Spleen (tissue), 11 donors: ENCODE measurements around the gene TSFM. TPM values are rescaled to one million over a fixed set of nuclear protein-coding genes. Genes with fewer than 3 reads are reported as not detected.
"Not testable (repeated sequence)": the region's sequence is repeated elsewhere in the genome, so short reads cannot be mapped to it uniquely, and the experiment has no call there.

Experiments used
- DNase-seq: peaks from one replicate; pipeline ENCODE4 v3.0.0-alpha.2; 2020
- H3K27ac ChIP-seq, 8 donors: fragments of 200-600 bp; sonication (generic) in 7 of 8; 1 replicate in 4 of 8; 2 replicates in 4 of 8; pipeline versions ENCODE4 v1.5.0 to v1.8.0; 2016 to 2021; ENCODE audit warnings: inconsistent platforms in 4 of 8, mild to moderate bottlenecking in 4 of 8, moderate library complexity in 1 of 8
- H3K27me3 ChIP-seq, 7 donors: fragments of 200-600 bp; sonication (generic) in 6 of 7; replicated peaks in 1 of 7; 1 replicate in 4 of 7; 2 replicates in 3 of 7; pipeline versions ENCODE4 v1.5.0 to v1.8.0; 2016 to 2021; ENCODE audit warnings: inconsistent platforms in 3 of 7, mild to moderate bottlenecking in 1 of 7
- H3K36me3 ChIP-seq, 6 donors: fragments of 200-600 bp; sonication (generic) in 5 of 6; 1 replicate in 4 of 6; 2 replicates in 2 of 6; pipeline versions ENCODE4 v1.5.0 to v1.8.0; 2016 to 2021; ENCODE audit warnings: inconsistent platforms in 2 of 6
- H3K4me1 ChIP-seq, 6 donors: fragments of 200-600 bp; sonication (generic) in 5 of 6; 1 replicate in 3 of 6; 2 replicates in 3 of 6; pipeline versions ENCODE4 v1.5.0 to v1.8.0; 2016 to 2021; ENCODE audit warnings: inconsistent platforms in 3 of 6
- H3K4me3 ChIP-seq, 8 donors: fragments of 200-600 bp; sonication (generic) in 7 of 8; 1 replicate in 4 of 8; 2 replicates in 4 of 8; pipeline versions ENCODE4 v1.5.0 to v1.8.0; 2016 to 2021; ENCODE audit warnings: inconsistent platforms in 4 of 8, mild to moderate bottlenecking in 4 of 8, moderate library complexity in 2 of 8
- H3K9me3 ChIP-seq, 8 donors: fragments of 200-600 bp; sonication (generic) in 7 of 8; 1 replicate in 4 of 8; 2 replicates in 4 of 8; pipeline versions ENCODE4 v1.5.0 to v1.8.0; 2016 to 2021; ENCODE audit warnings: inconsistent platforms in 4 of 8
- CTCF ChIP-seq, 11 experiments: fragments of 200-600 bp in 7 of 11; fragments of 450-650 bp in 4 of 11; sonication (generic) in 4 of 11; IDR thresholded peaks in 8 of 11; conservative IDR thresholded peaks in 3 of 11; 1 replicate in 7 of 11; 2 replicates in 4 of 11; pipeline versions ENCODE4 v1.4.0 to v1.8.0; 2016 to 2021; ENCODE audit warnings: antibody characterized with exemption in 11 of 11, inconsistent platforms in 4 of 11, mild to moderate bottlenecking in 1 of 11
- POLR2A ChIP-seq, 3 donors: fragments of 450-650 bp; IDR thresholded peaks; one replicate each; pipeline ENCODE4 v1.5.1; 2017; ENCODE audit warnings: antibody characterized with exemption in 3 of 3, mild to moderate bottlenecking in 1 of 3
- POLR2AphosphoS5 ChIP-seq, 3 donors: sonication (generic); formaldehyde crosslinking; IDR thresholded peaks; one replicate each; pipeline ENCODE4 v1.5.1; 2017; ENCODE audit warnings: antibody characterized with exemption in 3 of 3
- WGBS, 5 donors: extraction: QIAGEN DNeasy Blood & Tissue Kit in 3 of 5; methylation state at CpG; one replicate each; pipeline versions ENCODE4 v1.1.5 to v1.1.7; 2013 to 2018; 5-methylcytosine and 5-hydroxymethylcytosine counted together
- intact Hi-C: fragments of 100-400 bp; cut with DNase I; formaldehyde crosslinking; loops from one replicate; pipeline ENCODE4 v1.15.0; 2023; ENCODE audit warnings: low total_unique reads
- polyA plus RNA-seq, 3 donors: library from polyadenylated mRNA; stranded (reverse); fragments of 200-250 nt; gene quantifications; one replicate each; pipeline ENCODE4 v1.2.1, GENCODE V29; 2013
- total RNA-seq, 7 donors: library from RNA; depleted of rRNA in 3 of 7; stranded (reverse); fragments of >200 nt in 3 of 7; fragmentation: NEBNext Ultra II Directional in 4 of 7; extraction: Animal tissue kit (Norgen Biotek cat#: 25700) in 4 of 7; gene quantifications; one replicate each; pipeline versions ENCODE4 v1.1.0 to v1.2.1, GENCODE V29; 2016 to 2021
- donor health status: healthy with polysubstance abuse.
- donor health status: DM: no; HTN: no; CAD: no; lungs with moderate emphysema.
- donor health status: DM: no; HTN: no; CAD: no.
- donor health status: Bipolar disorder and iron deficiency.
- donor health status: healthy.
- donor health status: DM: no; HTN: no; CAD: no.
- donor health status: DM: yes; HTN: yes; CAD: no.

TSFM gene
- total and polyA plus RNA-seq, 10 donors = 13.2 to 38.2 (median 18.1) TPM

- WGBS, 5 donors = 55 to 79% (median 66%) methylated on average over 3 of the region's 3 CpGs
- Histone ChIP-seq H3K36me3 (peaks cover 0 to 50% (median 22%) of the 10 kb centered on the region in 6 donors), H3K27me3 (no peaks in the 10 kb centered on the region), H3K27ac (peak overlapping the region in 4 of 8 donors; percentile 17 to 53 (median 44)), H3K4me1 (peaks cover 0 to 39% (median 15%) of the 10 kb centered on the region in 6 donors), H3K9me3 (no peaks in the 10 kb centered on the region), H3K4me3 (no peak overlapping the region)
- intact Hi-C loops = no loop called here
- DNase-seq = peak; percentile 39
- TF ChIP-seq POLR2AphosphoS5 (IDR thresholded peaks at IDR 0.05) (peak in 2 of 3 donors; percentile 29 to 35), POLR2A (IDR thresholded peaks at IDR 0.05) (no peak), CTCF (IDR thresholded peaks at IDR 0.05 in 8 of 11, conservative IDR thresholded peaks at IDR 0.05 in 3 of 11) (no peak)
These were observed 33.6 kb downstream of the TSFM start for GRCh38 chr12:57816001-57816854.

GRCh38 chr12:57816855-57817151, 34.2 kb downstream of the TSFM start:
- H3K4me1 ChIP-seq = peaks cover 0 to 39% (median 15%) of the 10 kb centered on the region in 6 donors
- H3K9me3 ChIP-seq = no peaks in the 10 kb centered on the region
- no peak overlapping the region for H3K4me3 ChIP-seq
- intact Hi-C loops = no loop called here
- H3K36me3 ChIP-seq = peaks cover 0 to 50% (median 26%) of the 10 kb centered on the region in 6 donors
- H3K27ac ChIP-seq = peak overlapping the region in 6 of 8 donors; percentile 17 to 53 (median 44)
- peak; percentile 41 for DNase-seq
- TF ChIP-seq POLR2AphosphoS5 (IDR thresholded peaks at IDR 0.05) = peak in 2 of 3 donors; percentile 51 to 53
- no peak for TF ChIP-seq POLR2A (IDR thresholded peaks at IDR 0.05)
- no peak for TF ChIP-seq CTCF (IDR thresholded peaks at IDR 0.05 in 8 of 11, conservative IDR thresholded peaks at IDR 0.05 in 3 of 11)
- H3K27me3 ChIP-seq = no peaks in the 10 kb centered on the region
- 21 to 33% (median 31%) methylated on average over 5 of the region's 5 CpGs for WGBS, 5 donors

- Histone ChIP-seq H3K27ac (peak overlapping the region in 6 of 8 donors; percentile 17 to 53 (median 44)), H3K9me3 (no peaks in the 10 kb centered on the region), H3K4me3 (no peak overlapping the region), H3K4me1 (peaks cover 0 to 39% (median 21%) of the 10 kb centered on the region in 6 donors), H3K36me3 (peaks cover 0 to 50% (median 32%) of the 10 kb centered on the region in 6 donors), H3K27me3 (no peaks in the 10 kb centered on the region)
- no peak for TF ChIP-seq POLR2AphosphoS5 (IDR thresholded peaks at IDR 0.05)
- TF ChIP-seq CTCF (IDR thresholded peaks at IDR 0.05 in 8 of 11, conservative IDR thresholded peaks at IDR 0.05 in 3 of 11) = no peak
- TF ChIP-seq POLR2A (IDR thresholded peaks at IDR 0.05) = no peak
- 77 to 96% (median 86%) methylated on average over 8 of the region's 8 CpGs for WGBS, 5 donors
- DNase-seq = peak; percentile 51
- intact Hi-C loops = no loop called here
These were observed 34.8 kb downstream of the TSFM start for GRCh38 chr12:57817261-57817989.

- peak in 1 of 3 donors; percentile 18 for TF ChIP-seq POLR2AphosphoS5 (IDR thresholded peaks at IDR 0.05)
- intact Hi-C loops, H3K27me3 ChIP-seq, H3K9me3 ChIP-seq, H3K4me3 ChIP-seq: not testable (repeated sequence)
- Histone ChIP-seq H3K27ac (peak overlapping the region in 6 of 8 donors; percentile 17 to 53 (median 44)), H3K36me3 (peaks cover 3 to 51% (median 37%) of the 10 kb centered on the region in 6 donors), H3K4me1 (peaks cover 0 to 45% (median 26%) of the 10 kb centered on the region in 6 donors)
- peak; percentile 21 for DNase-seq
- WGBS, 5 donors = 83 to 90% (median 86%) methylated on average over 3 of the region's 3 CpGs
These were observed 35.4 kb downstream of the TSFM start for GRCh38 chr12:57817990-57818331.

GRCh38 chr12:57820119-57820518, 37.5 kb downstream of the TSFM start:
- H3K27ac ChIP-seq, H3K27me3 ChIP-seq, H3K4me3 ChIP-seq, H3K9me3 ChIP-seq, intact Hi-C loops: not testable (repeated sequence)
- H3K4me1 ChIP-seq = peaks cover 0 to 54% (median 20%) of the 10 kb centered on the region in 6 donors
- peak; percentile 25 for DNase-seq
- WGBS, 5 donors = 80 to 90% (median 87%) methylated on average over 8 of the region's 8 CpGs
- peaks cover 8 to 72% (median 59%) of the 10 kb centered on the region in 6 donors for H3K36me3 ChIP-seq
